Skeletal muscle satellite cell (primary cell): ENCODE measurements around the gene FBXW2.

Experiments
- H3K27me3 ChIP-seq: 2 replicates; pipeline ENCODE4 v1.7.0; 2013; ENCODE audit warnings: low read length; ENCODE audit not compliant: control insufficient read depth, insufficient read depth
- H3K36me3 ChIP-seq: 2 replicates; pipeline ENCODE4 v1.7.0; 2013; ENCODE audit warnings: mild to moderate bottlenecking, control low read depth, low read length; ENCODE audit not compliant: insufficient read depth
- H3K4me1 ChIP-seq: 2 replicates; pipeline ENCODE4 v1.7.0; 2013; ENCODE audit warnings: low read length; ENCODE audit not compliant: control insufficient read depth, insufficient read depth
- H3K4me2 ChIP-seq: 2 replicates; pipeline ENCODE4 v1.7.0; 2013; ENCODE audit warnings: mild to moderate bottlenecking, low read length
- H3K4me3 ChIP-seq: 2 replicates; pipeline ENCODE4 v1.7.0; 2013; ENCODE audit warnings: low read length
- H3K9ac ChIP-seq: 2 replicates; pipeline ENCODE4 v1.7.0; 2013; ENCODE audit warnings: mild to moderate bottlenecking, low read depth, low read length, moderate library complexity
- H3K9me3 ChIP-seq: replicated peaks from 2 replicates; pipeline ENCODE4 v1.7.0; 2013; ENCODE audit warnings: mild to moderate bottlenecking, control low read depth, low read length

The FBXW2 gene

GRCh38 chr9:120724757-120725400 lies 68.3 kb downstream of the FBXW2 start:
- Histone ChIP-seq H3K4me1 (peaks cover 9% of the 10 kb centered on the region), H3K36me3 (no peaks in the 10 kb centered on the region), H3K4me2 (no peak overlapping the region), H3K4me3 (no peak overlapping the region), H3K9me3 (no peaks in the 10 kb centered on the region), H3K9ac (no peak overlapping the region), H3K27me3 (no peaks in the 10 kb centered on the region)

GRCh38 chr9:120723565-120723964 lies 69.7 kb downstream of the FBXW2 start:
- Histone ChIP-seq H3K27me3 (no peaks in the 10 kb centered on the region), H3K9ac (peak overlapping the region; percentile 38), H3K4me3 (no peak overlapping the region), H3K36me3 (no peaks in the 10 kb centered on the region), H3K9me3 (no peaks in the 10 kb centered on the region), H3K4me1 (peaks cover 4% of the 10 kb centered on the region), H3K4me2 (no peak overlapping the region)

GRCh38 chr9:120720404-120720803 lies 72.8 kb downstream of the FBXW2 start:
- H3K9me3 ChIP-seq: no peaks in the 10 kb centered on the region
- no peaks in the 10 kb centered on the region for H3K27me3 ChIP-seq
- H3K9ac ChIP-seq: no peak overlapping the region
- peaks cover 9% of the 10 kb centered on the region for H3K4me1 ChIP-seq
- H3K4me3 ChIP-seq: no peak overlapping the region
- H3K4me2 ChIP-seq: no peak overlapping the region
- H3K36me3 ChIP-seq: no peaks in the 10 kb centered on the region

GRCh38 chr9:120718316-120718715 lies 74.9 kb downstream of the FBXW2 start:
- H3K4me3 ChIP-seq: no peak overlapping the region

GRCh38 chr9:120717176-120717575 lies 76.0 kb downstream of the FBXW2 start:
- H3K4me3 ChIP-seq: no peak overlapping the region
- no peaks in the 10 kb centered on the region for H3K9me3 ChIP-seq
- peaks cover 21% of the 10 kb centered on the region for H3K4me1 ChIP-seq
- H3K4me2 ChIP-seq: no peak overlapping the region
- no peak overlapping the region for H3K9ac ChIP-seq
- H3K27me3 ChIP-seq: no peaks in the 10 kb centered on the region
- H3K36me3 ChIP-seq: no peaks in the 10 kb centered on the region

More at GRCh38 chr9:120718316-120718715, 74.9 kb downstream of the FBXW2 start:
- no peak overlapping the region for H3K9ac ChIP-seq
- no peaks in the 10 kb centered on the region for H3K36me3 ChIP-seq
- no peaks in the 10 kb centered on the region for H3K9me3 ChIP-seq
- no peak overlapping the region for H3K4me2 ChIP-seq
- H3K4me1 ChIP-seq: peaks cover 13% of the 10 kb centered on the region
- no peaks in the 10 kb centered on the region for H3K27me3 ChIP-seq

GRCh38 chr9:120716483-120716882 lies 76.7 kb downstream of the FBXW2 start:
- Histone ChIP-seq H3K4me3 (no peak overlapping the region), H3K4me2 (no peak overlapping the region), H3K9me3 (no peaks in the 10 kb centered on the region), H3K9ac (no peak overlapping the region), H3K27me3 (no peaks in the 10 kb centered on the region), H3K36me3 (no peaks in the 10 kb centered on the region), H3K4me1 (peaks cover 27% of the 10 kb centered on the region)

GRCh38 chr9:120715389-120715924 lies 77.8 kb downstream of the FBXW2 start:
- Histone ChIP-seq H3K27me3 (no peaks in the 10 kb centered on the region), H3K9me3 (no peaks in the 10 kb centered on the region), H3K4me1 (peaks cover 38% of the 10 kb centered on the region), H3K9ac (peak overlapping the region; percentile 88), H3K4me3 (peak overlapping the region; percentile 85), H3K4me2 (peak overlapping the region; percentile 95), H3K36me3 (no peaks in the 10 kb centered on the region)

GRCh38 chr9:120714846-120715388 lies 78.3 kb downstream of the FBXW2 start:
- H3K36me3 ChIP-seq: no peaks in the 10 kb centered on the region
- H3K4me3 ChIP-seq: peak overlapping the region; percentile 85
- no peaks in the 10 kb centered on the region for H3K9me3 ChIP-seq
- no peaks in the 10 kb centered on the region for H3K27me3 ChIP-seq
- H3K9ac ChIP-seq: peak overlapping the region; percentile 88
- H3K4me2 ChIP-seq: peak overlapping the region; percentile 95
- peaks cover 38% of the 10 kb centered on the region for H3K4me1 ChIP-seq

- peak within 1 kb of the TSS; percentile 85 for H3K4me3 ChIP-seq
- H3K9me3 ChIP-seq: no peaks in the 10 kb centered on the region
- H3K27me3 ChIP-seq: no peaks in the 10 kb centered on the region
- no peaks in the 10 kb centered on the region for H3K36me3 ChIP-seq
- peaks cover 42% of the 10 kb centered on the region for H3K4me1 ChIP-seq
- H3K4me2 ChIP-seq: peak within 1 kb of the TSS; percentile 95
- peak within 1 kb of the TSS; percentile 88 for H3K9ac ChIP-seq
Measured at GRCh38 chr9:120714088-120714845, 78.9 kb downstream of the FBXW2 start, which contains the start of gene MEGF9. MEGF9 (minus strand) TSS chr9:120714470; CDS start chr9:120714358, 112 bp downstream.

GRCh38 chr9:120713257-120714087 lies 79.7 kb downstream of the FBXW2 start:
- Histone ChIP-seq H3K27me3 (no peaks in the 10 kb centered on the region), H3K36me3 (no peaks in the 10 kb centered on the region), H3K4me3 (peak overlapping the region; percentile 85), H3K4me1 (peaks cover 47% of the 10 kb centered on the region), H3K4me2 (peak overlapping the region; percentile 95), H3K9ac (peak overlapping the region; percentile 88), H3K9me3 (no peaks in the 10 kb centered on the region)

- no peaks in the 10 kb centered on the region for H3K27me3 ChIP-seq
- H3K4me1 ChIP-seq: peaks cover 47% of the 10 kb centered on the region
Measured at GRCh38 chr9:120712539-120713031, 80.6 kb downstream of the FBXW2 start.

More at GRCh38 chr9:120712539-120713031, 80.6 kb downstream of the FBXW2 start:
- H3K36me3 ChIP-seq: no peaks in the 10 kb centered on the region
- peak overlapping the region; percentile 95 for H3K4me2 ChIP-seq
- peak overlapping the region; percentile 88 for H3K9ac ChIP-seq
- peak overlapping the region; percentile 85 for H3K4me3 ChIP-seq
- no peaks in the 10 kb centered on the region for H3K9me3 ChIP-seq
